Measurements from ENCODE around the gene LTF.
"Not testable (repeated sequence)": the region's sequence is repeated elsewhere in the genome, so short reads cannot be mapped to it uniquely, and the experiment has no call there.

The LTF gene

DNA sequence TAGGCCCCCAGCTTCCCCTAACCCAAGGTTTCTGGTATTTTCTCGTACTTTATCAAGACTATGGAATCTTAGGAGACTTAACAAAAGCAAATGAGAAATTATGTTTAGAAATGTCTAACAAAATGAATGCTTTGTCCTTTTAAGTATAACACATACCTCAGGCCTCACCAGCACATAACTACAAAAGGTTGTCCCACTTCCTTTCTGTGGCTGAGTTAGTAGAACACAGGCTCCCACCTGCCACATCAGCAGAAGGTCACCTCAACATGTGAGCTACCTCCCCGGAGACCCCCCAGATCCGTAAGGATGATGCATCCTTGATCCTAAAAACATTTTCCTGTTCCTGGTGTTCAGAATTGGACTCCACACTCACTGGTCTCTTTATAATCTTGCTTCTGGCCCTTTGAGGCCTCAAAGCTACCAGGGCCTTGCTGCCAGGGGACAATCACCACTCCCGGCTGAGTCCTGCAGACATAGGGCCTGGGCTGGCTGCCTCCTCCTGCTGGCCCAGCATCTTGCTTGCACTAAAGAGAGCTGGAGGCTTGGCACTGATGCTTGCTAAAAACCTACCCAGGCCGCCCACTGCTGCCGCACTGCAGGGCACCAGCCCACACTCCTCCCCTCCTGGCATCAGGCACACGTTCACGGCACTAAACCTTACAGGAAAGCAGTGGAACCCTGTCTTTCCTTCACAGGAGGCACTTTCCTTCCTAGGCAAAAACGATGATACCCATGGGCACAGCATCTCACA is 54.8 kb downstream of the LTF start:
- DNase-seq, result no peak

DNA sequence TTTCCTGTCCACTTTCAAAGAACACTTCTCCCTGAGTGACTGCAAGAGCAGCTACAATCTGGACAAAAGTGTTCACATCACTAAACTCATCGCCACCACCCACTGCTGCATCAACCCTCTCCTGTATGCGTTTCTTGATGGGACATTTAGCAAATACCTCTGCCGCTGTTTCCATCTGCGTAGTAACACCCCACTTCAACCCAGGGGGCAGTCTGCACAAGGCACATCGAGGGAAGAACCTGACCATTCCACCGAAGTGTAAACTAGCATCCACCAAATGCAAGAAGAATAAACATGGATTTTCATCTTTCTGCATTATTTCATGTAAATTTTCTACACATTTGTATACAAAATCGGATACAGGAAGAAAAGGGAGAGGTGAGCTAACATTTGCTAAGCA is 55.9 kb downstream of the LTF start:
- no peak for DNase-seq

DNA sequence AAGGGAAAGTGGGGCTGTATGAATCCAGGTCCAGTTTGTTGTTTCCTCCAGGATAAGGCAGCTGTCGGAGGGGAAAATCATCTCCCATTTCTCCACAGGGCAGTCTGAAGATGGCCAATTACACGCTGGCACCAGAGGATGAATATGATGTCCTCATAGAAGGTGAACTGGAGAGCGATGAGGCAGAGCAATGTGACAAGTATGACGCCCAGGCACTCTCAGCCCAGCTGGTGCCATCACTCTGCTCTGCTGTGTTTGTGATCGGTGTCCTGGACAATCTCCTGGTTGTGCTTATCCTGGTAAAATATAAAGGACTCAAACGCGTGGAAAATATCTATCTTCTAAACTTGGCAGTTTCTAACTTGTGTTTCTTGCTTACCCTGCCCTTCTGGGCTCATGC is 56.7 kb downstream of the LTF start:
- DNase-seq, result no peak

DNA sequence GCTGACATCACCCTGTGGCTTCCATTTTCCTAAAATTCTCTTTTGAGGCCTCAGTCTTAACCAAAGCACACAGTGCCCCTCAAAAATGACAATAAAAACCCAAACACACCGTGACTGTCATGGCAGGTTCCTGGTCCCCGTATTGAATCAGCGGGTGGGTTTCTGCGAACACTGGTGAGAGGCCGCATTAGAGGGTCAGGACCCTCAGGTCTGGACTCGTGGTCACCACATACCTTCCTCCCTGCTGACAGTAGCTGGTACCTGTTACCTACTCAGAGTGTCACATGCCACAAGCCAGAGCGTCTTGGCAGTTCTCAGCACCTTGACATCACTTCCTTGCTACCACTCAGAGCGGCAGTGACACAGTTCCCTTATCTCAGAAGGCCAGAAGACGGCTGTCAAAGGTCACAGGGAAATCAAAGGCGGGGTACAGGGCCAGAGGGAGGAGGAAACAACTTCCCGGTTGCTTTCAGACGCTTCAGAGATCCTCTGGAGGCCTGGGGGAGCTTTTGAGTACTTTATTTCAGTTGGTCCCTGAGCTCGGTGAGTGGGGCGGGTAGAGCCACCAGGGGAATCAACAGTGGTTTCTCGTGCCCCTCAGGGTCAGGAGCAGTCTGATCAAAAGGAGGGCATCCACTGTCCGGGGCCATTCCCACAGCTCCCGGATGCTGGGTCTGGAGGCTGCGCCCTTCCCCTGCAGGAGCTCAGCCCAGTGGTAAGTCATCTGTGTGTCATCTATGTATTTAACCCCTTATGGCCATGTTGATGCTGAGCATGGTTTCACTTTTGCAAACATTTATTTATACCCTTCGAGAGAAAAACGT is 57.7 kb downstream of the LTF start, which contains the start of the genes CCR5AS and CCRL2:
Gene CCR5AS (minus strand): TSS at position 279 of the 824 bp plus-strand sequence.
Gene CCRL2 (plus strand): TSS at position 472 of the 824 bp plus-strand sequence. CDS start 821 bp downstream, outside the sequence.
- DNase-seq, result no peak

DNA sequence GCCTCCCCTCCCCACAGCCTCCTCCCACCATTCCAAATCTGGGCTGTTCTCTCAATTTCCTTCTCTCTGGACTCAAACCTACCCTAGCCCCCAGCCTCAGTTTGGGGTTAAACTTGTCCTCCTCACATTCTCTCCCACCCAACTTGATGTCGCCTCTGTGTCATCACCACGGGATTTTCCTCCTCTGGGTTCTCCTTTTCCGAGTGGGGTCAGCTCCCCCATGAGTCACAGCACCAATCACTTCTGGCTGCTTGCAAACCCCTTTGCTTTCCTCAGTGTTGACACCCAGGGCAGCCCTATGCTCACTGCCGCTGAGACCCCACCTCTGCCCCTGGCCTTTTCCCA is 58.3 kb downstream of the LTF start:
- no peak for DNase-seq

DNA sequence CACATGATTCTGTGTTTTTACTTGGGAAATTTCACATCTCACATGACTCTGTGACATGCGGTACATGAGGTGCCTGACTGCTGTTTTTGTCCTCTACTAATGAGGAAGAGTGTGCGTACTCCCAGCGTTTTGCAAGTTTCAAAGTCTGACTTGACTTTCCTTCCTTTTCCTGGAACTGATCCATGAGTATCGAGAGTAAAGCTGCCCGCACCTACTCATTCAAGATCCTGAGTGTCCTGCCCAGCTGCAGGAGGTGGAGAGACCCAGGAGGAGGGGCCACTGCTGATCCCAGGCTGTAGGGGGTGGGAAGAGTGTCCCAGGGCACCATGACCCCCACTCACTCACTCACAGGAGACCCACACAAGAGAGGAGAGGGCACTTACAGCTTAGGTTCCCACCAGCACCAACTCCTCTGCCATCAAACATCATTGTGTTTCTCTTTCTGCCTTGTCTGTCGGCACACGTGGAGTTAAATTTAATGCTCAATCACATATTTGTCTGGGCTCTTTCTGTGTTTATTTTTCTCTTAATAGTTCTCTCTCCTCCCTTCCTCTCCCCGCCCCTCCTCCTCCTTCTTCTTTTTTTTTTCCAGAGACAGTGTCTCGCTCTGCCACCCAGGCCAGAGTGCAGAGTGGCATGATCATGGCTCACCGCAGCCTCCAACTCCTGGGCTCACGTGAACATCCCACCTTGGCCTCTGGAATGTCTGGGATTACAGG is 59.2 kb downstream of the LTF start:
- DNase-seq, result no peak

DNA sequence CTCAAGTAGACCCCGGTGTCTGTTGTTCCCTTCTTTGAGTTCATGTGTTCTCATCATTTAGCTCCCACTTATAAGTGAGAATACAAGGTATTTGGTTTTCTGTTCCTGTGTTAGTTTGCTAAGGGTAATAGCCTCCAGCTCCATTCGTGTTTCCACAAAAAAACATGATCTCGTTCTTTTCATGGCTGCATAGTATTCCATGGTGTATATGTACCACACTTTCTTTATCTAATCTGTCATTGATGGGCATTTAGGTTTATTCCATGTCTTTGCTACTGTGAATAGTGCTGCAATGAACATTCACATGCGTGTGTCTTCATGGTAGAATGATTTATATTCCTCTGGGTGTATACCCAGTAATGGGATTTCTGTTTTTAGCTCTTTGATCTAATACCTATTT is 61.8 kb downstream of the LTF start:
- DNase-seq, result not testable (repeated sequence)

DNA sequence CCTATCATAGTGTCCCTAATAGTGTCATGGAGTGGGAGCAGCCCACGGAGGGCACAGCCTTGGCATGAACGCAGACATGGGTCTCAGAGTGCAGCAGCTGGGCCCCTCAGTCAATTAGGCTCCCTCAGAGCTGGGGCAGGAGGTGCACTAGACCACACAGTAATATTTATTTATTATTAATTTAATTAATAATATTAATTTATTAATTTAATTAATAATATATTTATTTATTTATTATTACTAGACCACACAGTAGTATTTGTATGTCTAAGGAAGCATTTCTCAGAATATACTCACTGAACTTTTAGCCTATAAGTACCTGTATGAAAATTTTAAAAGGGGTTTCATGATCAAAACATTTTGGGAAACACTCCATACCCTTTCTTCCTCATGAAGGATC is 63.1 kb downstream of the LTF start:
- no peak for DNase-seq

DNA sequence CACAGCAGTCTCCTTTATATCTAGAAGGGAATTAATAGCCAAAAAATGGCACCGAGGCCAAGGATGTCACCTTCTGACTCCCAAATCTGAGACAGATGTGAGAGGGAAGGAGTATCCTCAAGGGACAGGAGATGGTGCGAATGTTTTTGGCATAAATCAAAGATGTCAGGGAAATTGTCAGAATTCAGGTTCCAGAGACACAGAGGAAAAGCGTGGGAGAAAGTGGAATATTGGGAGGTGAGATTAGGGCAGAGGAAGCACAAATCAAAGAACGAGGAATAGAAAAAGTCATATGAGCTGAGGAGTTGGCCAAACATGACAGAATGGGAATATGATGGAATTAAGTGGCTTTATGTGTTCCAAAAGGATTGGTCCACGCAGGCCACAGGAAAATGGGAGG is 63.9 kb downstream of the LTF start:
- no peak for DNase-seq

DNA sequence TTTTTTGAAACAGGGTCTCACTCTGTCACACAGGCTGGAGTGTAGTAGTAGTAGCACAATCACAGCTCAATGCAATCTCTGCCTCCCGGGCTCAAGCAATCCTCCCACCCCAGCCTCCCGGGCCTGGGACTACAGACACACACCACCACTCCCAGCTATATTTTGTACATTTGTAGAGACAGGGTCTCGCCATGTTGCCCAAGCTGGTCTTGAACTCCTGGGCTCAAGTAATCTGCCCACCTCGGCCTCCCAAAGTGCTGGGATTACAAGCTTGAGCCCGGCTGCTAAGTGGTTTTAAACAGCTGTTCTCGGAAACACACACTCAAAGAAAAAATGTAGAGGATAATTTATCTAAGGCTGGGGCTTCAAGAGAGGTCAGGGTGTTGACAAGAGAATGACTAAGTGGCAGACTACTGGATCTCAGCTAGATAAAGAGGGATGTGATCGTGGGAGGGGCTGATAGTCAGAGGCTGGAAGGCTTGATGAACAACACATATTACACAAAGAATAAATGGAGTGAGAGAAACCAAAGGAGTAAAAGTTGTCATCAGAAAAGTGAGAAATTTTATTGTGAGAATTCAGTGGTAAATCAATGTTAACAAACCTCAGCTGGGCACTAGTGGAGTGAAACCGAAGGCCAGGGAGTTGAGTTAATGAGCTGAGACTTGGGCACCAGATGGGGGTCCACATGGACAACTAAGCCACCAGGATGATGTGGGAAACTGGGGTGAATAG is 64.5 kb downstream of the LTF start:
- DNase-seq, result no peak

DNA sequence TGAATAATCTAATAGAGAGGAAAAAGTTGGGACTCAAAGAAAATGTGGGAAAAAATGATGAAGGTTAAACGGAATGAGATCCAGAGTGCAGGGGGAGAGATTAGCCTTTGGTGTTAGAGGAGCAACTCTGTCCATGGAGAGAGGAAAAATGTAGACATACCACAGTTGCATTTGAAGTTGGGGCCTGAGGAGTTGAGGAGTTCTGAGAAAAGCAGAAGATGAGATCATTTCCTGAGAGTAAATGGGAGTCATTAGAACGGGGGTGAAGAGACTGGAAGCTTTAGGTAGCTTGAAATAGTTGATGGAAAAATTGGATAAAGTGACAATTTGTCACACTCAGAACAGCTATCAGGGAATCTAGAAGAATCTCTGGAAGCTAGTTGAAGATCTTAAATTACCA is 65.1 kb downstream of the LTF start:
- DNase-seq, result no peak

DNA sequence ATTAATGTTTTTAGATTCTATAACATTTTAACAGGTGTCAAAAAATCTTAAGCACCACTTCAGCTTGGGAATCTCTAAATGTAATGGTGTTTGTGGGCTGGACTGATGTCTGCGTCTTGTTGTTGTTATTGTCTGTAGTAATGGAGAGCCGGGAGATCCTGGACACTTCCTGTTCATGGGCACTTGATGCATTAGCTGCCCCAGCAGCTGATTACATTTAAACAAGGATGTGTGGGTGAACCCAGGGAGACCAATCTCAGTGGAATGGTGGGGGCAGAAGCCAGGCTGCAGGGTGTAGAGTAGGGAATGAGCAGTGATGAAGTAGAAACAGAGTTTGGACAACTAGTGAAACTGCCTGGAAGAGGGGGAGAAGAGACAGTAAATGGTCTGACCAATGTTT is 65.6 kb downstream of the LTF start:
- no peak for DNase-seq

DNA sequence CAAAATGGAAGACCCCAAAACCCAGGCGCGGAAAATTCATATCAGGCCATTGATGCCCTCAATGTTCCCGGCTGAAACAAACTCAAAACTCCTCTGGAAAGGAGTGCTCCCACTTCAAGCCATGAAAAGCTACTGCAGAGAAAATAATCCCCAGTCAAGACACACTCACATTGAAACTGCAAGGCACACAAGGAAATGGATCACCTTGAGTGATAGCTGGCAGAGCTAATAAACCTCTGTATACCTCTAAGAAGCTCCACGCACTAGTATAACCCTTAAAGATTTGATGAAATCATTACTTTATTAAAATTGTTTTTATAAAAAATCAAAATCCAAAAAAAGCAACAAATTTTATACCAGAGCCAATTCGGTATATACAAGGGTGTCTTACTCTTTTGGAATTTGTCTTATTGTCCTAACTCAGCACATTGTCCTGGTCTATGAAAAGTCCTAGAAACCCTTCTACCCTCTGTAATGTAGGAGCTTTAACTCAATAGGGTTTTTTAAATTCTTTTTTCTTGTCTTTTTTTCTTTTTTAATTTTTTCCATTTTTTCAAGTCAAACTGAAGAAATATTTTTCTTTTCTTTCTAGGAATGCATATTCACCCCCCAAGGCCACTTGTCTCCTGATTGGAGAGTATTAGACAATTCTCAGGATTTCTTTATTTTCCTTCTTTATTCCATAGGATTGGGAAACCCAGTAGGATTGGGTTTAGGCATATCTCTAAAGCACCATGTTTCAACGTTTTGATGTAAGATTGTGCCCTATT is 66.3 kb downstream of the LTF start:
- no peak for DNase-seq

DNA sequence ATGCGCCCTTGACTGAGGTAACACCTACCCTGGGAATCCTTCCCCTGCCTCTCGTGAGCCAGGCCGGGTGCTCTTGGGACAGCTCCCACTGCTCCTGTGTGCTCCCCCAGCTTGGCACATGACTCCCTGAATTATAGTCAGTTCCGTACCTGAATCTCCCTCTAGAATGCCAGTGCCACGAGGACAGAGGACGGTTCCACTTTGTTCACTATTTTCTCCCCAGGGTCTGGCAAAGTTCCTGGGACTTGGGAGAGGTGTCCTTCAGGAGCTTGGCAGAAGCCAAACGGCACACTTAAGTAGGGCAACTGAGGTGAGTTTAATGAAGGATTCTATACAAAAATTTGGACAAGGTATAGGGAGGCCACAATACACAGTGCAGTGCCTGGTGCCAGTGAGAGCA is 67.6 kb downstream of the LTF start:
- DNase-seq, result no peak

DNA sequence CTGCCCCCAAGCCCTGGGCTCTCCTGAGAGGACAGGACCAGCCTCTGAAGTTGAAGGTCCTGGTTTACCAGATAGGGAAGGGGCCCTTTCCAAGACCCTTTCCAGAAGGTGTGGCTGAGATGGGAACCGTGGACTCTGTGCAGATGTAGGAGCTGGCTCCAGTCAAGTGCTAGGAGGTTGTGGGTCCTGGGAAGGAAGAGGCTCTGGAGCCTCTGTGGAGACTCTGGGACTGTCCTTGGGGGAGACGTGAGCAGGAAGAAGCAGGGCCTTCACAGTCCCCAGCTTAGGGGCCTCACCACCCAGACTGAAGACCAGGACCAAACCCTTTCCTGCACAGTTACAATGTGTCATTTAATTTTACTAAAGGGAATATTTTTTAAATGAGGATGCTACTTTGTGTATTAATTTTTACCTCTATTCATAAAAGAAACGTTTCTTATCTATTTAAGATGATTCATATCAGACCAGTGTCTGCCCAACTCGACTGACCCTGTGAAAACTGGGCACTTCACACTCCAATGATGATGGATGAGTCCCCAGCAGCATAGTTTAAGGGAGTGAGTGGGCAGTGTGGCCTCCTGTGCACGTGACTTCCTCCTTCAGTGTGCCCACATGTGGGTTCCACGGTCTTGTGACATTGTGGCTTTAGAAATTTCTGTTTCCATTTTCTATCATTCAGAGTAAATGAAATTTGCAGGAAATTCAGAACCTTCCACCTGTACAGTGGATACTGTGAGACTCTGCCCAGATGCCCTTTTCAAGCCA is 68.8 kb downstream of the LTF start:
- no peak for DNase-seq

DNA sequence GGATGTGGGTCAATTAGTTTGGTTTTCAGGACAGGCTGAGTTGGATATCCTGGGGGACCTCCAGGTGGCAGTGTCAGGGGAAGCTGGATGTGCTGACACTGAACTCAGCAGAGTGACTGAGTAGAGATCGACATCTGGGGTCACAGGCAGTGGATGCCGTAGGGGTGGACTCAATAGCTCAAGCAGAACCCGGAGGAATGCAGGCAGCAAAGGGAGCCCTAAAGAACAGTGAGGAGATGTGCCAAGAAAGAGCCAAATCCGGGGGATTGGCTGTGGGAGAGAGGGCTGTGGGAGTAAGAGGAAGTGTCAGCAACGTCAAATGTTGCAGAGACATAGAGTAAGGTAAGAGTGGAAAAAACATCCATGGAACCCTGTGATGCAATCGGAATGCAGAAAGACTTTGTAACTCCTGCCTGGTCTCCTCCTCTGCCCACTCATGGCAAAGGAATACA is 69.5 kb downstream of the LTF start:
- DNase-seq, result no peak

DNA sequence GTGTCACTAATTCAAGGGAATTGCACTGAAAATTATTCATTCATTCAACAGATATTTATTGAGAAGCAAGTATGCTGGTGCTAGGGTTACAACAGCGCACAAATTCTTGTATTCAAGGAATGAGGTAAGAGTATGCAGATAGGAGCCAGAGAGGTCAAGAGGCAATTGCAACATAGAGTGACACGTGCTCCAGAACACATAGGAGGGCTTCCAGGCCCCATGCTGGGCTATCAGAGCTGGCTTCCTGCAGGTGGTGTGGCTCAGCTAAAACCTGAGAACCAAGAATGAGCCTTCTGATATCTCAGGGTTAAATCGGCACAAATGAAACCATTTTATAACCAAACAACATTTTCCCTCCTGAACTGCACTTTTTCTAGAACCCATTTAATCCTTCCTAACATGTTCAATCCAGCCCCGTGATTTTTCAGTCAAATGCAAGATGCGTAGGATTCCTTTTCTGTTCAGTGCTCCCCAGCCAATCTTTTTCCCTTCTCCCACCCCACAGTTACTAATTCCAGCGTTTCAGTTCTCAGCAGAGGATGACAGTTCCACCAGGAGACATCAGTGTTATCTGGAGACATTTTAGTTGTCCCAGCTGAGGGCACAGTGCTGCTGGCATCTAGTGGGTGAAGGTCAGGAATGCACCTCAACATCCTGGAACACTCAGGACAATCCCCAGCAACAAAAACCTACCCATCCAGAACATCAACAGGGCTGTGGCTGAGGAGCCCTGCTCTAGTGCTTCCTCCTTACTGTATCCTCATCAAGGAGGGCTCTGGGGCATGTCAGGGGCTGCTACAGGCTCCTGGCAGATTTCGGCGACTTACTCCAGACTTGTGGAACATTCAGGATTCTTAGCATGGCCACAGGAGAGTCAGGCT is 70.9 kb downstream of the LTF start:
- DNase-seq, result no peak

DNA sequence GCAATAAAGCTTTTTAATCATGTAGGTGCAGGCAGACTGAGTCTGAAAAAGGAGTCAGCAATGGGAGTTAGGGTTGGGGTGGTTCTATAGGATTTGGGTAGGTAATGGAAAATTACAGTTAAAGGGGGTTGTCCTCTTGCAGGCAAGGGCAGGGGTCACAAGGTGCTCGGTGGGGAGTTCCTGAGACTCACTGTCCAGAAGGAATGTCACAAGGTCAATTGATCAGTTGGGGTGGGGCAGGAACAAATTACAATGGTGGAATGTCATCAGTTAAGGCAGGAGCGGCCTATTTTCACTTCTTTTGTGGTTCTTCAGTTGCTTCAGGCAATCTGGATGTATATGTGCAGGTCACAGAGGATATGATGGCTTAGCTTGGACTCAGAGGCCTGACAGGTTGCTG is 71.7 kb downstream of the LTF start:
- no peak for DNase-seq

DNA sequence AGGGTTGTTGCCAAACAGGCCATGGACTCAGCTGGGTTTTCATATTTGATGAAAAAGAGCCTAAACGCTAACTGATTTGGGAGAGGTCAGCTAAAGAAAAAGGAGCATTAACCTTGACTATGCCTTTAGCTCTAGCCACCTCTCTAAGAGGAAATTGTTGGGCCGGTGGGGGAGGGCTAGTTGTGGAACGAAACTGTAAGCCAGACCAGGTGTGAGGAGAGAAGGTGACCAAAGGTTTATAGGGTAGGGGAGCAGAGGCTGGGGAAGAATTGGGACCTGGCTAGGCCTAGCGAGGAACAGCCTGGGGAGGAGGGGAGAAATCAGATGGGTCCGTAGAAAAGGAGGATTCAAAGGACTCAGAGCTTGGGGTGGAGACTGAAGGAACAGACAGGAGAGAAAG is 73.2 kb downstream of the LTF start:
- DNase-seq, result not testable (repeated sequence)

DNA sequence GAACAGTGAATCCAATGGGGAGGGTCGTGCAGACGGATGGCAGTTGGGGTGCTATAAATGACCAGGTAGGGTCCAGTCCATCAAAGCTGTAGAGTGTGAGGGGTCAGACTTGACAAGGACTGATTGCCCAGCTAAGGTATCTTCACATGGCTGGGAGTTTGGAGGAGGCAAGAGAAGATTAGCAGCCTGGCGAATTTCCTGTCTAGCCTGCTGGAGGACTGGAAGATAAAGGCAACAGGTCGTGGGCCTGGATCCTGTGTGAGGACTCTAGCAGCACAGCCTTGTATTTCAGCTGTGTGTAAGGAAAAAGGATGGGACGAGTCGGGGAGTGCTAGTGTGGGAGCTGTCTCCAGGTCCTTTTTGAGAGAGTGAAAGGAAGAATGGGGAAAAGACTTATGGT is 75.4 kb downstream of the LTF start:
- DNase-seq, result no peak
